ENCODE results near the gene PRPS1L1. TPM values are rescaled to one million over a fixed set of nuclear protein-coding genes. Genes with fewer than 3 reads are reported as not detected.

PRPS1L1 gene
- not detected in 5 replicates for total RNA-seq (2022; extraction: Qiagen RNA extraction)

GRCh38 chr7:18027628-18028027, at the start of gene PRPS1L1:
PRPS1L1 (minus strand) TSS chr7:18027846.

Other genes starting within 250 kb of the PRPS1L1 start
- 14.1 to 17.9 TPM (median 15.0 TPM) in 5 replicates for gene SNX13, start 87.4 kb downstream of the PRPS1L1 start, total RNA-seq (2022; extraction: Qiagen RNA extraction)

All from A549 treated with CORT108297 at 1 μM for 4 hours (cell line).